Activated CD8-positive, alpha-beta memory T cell treated with anti-CD3 and anti-CD28 coated beads for 4 hours (primary cell): Measurements from ENCODE around the gene LRPAP1.

ENCODE experiments used
- DNase-seq, 2 donors: peaks; one replicate each; pipeline ENCODE4 v3.0.0-alpha.2; 2020; ENCODE audit warnings: low read depth in 2 of 2

Gene LRPAP1

GRCh38 chr4:3501126-3501824 lies 30.9 kb downstream of the LRPAP1 start:
- no peak for DNase-seq

DNA sequence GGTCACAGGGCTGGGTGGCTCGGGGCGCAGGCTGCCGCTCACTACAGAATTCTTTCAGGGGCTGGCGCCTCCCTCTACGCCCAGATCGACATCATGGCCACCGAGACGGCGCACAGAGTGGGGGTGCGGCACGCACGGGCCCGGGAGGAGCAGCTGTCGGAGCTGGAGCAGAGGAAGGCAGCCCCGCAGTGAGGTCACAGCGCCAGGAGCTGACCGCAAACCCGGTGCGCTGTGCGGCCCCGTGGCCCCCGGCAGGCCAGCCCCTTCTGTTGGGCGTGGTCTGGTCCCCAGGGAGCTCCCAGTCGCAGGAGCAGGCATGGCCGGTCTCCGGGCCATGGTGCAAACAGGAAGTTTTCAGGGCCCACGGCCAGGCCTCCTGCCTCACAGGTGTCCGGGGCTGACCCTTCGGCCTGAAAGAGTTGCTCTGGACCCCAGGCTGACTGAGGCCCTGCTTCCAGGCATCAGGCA lies 31.6 kb downstream of the LRPAP1 start:
- no peak for DNase-seq

GRCh38 chr4:3500111-3500510 lies 32.1 kb downstream of the LRPAP1 start:
- DNase-seq, result no peak

DNA sequence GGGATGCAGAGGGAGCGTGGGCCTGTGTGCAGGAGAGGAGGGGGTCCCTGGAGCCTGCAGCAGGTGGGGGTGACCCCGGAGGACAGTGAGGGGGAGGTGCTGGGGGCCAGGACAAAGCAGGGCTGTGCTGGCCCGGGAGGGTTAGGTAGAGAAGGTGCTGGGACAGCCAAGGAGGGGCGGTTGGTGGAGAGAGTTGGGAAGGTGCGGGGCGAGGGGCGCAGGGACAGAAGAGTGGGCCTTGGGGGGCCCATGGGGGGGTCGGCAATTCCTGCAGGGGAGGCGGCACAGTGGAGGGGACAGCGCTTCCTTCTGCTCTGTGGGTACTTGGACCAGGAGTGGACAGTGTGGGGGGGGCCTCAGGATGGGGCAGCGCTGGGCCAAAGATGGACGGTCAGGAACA lies 32.5 kb downstream of the LRPAP1 start:
- no peak for DNase-seq

- DNase-seq, result no peak
These were observed 33.2 kb downstream of the LRPAP1 start for GRCh38 chr4:3498901-3499510.

- DNase-seq, result no peak
These were observed 33.8 kb downstream of the LRPAP1 start for GRCh38 chr4:3498407-3498806.

GRCh38 chr4:3497523-3498389 lies 34.5 kb downstream of the LRPAP1 start:
- DNase-seq, result no peak

DNA sequence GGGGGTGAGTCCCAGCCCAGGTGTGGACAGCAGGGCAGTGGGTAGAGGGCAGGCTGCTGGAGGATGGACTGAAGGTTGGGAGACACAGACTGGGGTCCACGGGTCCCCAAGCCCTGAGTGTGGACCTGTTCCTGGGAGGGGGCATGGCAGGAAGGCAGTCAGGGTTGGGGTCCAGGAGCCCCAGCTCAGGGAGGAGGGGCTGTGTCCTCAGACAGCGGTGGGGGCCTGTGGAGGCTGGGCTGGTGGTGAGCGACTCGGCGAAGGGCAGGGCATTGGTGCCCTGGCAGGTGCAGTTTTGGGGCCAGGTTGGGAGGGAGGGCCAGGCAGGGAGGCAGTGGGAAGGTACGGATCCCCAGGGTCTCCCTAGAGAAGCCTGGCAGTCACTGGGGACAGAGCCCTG lies 35.1 kb downstream of the LRPAP1 start:
- DNase-seq, result no peak

DNA sequence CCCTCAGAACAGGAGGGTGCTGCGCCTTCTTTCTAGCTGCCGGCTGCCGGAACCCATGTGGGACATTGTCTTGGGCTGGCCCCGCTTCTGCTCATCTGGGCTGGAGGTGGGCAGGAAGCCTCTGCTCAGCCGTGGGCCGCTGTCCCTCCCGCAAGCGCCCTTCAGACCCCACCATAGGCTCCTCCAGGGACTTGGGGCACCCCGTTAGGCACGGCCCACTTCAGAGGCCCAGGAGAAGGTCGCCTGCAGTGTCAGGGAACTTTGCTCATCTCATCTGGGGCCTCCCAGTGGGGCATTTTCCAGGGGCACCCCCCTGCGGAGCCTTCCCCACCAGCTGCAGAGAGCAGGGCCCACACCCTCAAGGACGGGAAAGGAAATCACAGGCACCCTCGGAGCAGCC lies 36.2 kb downstream of the LRPAP1 start:
- no peak for DNase-seq

DNA sequence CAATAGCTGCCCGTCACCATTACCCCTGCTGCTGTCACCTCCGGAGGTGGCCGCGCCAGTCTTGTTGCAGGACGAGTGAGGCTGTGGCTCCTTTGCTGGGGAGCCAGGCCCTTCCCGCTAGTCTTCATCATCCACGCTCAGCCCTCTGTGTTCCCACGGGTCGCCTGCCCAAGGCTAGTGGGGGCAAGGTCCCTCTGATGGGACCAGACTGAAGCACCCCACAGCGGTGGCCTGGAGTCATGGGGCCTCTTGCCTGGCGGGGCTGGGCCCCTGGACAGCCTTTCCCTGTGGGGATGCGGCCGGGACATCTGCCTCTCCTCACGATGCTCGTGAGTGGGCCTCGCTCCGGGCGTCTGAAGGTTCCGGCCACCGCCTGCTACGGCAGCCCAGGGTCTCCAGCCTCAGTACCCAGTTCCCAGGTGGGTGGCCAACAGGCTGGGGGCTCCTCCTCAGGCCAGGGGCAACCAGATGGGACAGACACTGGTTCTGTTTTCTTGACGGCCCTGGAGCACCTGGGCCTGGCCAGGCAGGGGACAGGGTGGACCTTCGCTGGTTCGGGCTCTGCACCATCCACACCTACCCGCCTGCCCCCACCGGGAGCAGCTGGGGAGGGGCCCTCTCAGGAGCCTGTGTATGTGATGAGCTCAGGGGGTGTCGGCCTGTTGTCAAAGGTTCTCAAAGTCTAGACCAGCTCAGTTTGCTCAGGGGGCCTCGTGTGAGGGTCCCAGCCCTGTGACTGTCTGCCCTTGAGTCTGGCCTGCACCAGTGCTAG lies 36.8 kb downstream of the LRPAP1 start:
- no peak for DNase-seq

- DNase-seq, result no peak
These were observed 37.8 kb downstream of the LRPAP1 start for GRCh38 chr4:3494462-3494871.

DNA sequence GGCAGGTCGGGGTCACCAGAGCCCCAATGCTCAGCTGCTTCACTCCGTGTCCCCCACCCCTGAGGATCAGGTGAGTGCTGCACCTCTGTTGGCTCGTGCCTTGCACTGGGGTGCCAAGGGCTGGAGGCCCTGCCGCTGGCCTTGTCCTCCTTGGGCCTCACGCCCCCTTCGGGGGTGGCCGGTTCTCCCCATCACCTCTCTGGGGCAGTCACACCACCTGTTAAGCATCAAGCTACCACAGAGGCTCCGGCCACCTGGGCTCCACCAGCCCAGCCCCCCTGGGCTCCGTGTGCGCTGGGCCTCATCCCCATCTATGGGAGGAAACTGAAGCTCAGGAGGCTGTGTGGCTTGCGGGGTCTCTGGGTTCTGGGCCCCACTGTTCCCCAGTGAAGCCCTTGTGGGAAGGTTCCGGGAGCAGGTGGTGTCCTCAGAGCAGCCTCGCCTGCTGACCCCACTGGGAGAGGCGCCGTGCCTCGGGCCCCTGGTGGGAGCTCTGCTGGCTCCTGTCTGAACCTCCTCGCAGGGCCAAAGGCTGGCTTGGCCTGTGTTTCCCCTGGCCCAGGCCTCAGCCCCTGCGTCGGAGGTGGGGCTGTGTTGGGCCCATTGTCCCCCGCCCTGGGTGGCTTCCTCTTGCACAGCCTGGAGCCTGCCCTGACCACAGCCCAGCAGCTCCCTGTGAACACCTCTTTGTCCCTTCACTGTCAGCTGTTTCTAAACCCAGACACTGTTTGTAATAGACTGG lies 38.3 kb downstream of the LRPAP1 start:
- no peak for DNase-seq

DNA sequence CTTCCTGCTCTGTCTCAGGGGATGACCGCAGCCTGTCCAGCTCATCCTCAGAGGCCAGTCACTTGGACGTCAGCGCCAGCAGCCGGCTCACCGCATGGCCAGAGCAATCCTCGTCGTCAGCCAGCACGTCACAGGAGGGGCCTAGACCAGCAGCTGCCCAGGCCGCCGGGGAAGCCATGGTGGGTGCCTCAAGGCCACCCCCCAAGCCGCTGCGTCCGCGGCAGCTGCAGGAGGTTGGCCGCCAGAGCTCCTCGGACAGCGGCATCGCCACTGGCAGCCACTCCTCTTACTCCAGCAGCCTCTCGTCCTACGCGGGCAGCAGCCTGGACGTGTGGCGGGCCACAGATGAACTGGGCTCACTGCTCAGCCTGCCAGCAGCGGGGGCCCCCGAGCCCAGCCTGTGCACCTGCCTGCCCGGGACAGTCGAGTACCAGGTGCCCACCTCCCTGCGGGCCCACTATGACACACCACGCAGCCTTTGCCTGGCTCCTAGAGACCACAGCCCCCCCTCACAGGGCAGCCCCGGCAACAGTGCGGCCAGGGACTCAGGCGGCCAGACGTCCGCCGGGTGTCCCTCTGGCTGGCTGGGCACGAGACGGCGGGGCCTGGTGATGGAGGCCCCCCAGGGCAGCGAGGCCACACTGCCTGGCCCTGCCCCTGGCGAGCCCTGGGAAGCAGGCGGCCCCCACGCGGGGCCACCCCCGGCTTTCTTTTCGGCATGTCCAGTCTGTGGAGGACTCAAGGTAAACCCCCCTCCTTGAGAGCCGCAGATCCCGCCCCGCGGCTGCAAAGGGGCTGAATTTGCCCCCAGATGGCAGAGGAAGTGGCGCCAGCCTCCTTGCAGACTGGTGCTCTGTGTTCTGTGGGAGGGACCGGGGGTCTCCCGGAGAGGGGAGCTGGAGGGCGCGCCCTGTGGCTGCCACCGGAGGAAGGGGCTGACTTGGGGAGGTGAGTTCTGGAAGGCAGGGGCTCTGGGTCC lies 39.2 kb downstream of the LRPAP1 start:
- DNase-seq, result no peak

DNA sequence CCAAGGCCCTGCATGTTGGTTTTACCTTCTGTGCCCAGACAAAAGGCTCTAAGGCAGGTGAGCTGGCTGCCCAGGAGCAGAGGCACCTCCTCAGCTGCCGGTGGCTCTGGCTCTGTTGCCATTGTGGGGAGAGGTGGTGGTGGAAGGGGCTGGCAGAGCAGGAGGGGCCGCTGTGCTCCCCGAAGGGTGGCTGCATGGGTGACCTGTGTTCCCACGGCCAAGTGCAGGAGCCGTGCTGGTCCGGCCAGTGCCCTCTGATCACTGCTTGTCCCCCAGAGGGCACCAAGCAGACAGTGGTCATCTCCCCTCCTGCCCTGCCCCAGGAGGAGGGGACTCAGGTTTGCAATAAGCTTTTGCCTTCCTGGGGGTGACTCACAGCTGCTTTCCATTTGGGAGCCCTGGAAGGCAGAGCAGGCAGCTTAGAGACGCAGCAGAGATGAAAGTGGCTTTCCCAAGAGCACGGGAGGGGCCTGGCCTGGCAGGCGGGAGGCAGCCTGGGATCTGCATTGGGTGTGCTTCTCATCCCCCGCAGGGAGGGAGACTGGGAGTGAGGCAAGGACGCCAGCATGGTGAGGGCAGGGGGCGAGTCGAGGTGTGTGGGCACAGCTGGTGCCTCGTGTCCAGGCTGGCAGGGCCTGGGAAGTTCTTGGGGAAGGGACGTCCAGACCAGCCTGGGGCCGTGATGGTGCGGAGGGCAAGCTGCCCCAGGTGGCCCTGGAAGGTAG lies 40.4 kb downstream of the LRPAP1 start:
- no peak for DNase-seq

DNA sequence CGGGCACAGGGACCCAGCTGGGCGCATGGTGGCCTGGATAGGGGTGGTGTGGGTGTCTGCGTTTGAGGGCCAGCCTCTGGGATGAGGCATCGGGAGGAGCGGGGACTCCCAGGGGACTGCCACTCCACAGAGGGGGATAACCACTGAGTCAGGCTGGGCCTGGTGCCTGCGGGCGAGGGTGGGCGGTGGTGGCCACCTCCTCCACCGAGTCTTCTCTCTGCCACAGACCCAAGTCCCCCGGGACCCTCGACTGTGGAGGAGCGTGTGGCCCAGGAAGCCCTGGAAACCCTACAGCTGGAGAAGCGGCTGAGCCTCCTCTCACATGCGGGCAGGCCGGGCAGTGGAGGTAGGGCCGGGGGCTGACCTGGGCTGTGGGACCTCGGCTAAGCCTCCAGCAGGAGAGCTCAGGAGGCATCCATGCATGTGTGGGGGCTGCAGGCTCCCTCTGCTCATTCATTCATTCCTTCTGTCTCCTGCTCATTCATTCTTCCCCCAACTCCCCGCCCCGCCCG lies 42.7 kb downstream of the LRPAP1 start:
- DNase-seq, result no peak

DNA sequence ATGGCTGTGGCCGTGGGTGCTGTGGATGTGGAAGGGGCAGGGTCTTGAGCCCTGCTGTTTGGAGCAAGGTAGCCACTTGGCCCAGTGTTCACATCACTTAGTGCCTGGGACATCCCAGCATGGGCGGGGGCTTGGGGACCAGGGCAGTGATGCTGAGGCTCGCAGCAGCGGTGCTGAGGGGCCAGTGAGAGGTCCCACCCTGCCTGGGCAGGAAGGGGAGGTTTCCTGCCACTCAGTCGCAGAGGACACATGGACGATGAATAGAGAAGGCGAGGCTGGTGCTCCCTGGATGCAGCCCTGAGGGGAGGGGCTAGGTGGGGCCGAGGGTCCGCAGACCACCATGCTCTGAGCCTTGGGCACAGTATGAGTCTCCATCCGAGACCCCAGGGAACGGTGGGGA lies 43.4 kb downstream of the LRPAP1 start:
- no peak for DNase-seq

- DNase-seq, result no peak
These were observed 44.4 kb downstream of the LRPAP1 start for GRCh38 chr4:3487861-3488260.

DNA sequence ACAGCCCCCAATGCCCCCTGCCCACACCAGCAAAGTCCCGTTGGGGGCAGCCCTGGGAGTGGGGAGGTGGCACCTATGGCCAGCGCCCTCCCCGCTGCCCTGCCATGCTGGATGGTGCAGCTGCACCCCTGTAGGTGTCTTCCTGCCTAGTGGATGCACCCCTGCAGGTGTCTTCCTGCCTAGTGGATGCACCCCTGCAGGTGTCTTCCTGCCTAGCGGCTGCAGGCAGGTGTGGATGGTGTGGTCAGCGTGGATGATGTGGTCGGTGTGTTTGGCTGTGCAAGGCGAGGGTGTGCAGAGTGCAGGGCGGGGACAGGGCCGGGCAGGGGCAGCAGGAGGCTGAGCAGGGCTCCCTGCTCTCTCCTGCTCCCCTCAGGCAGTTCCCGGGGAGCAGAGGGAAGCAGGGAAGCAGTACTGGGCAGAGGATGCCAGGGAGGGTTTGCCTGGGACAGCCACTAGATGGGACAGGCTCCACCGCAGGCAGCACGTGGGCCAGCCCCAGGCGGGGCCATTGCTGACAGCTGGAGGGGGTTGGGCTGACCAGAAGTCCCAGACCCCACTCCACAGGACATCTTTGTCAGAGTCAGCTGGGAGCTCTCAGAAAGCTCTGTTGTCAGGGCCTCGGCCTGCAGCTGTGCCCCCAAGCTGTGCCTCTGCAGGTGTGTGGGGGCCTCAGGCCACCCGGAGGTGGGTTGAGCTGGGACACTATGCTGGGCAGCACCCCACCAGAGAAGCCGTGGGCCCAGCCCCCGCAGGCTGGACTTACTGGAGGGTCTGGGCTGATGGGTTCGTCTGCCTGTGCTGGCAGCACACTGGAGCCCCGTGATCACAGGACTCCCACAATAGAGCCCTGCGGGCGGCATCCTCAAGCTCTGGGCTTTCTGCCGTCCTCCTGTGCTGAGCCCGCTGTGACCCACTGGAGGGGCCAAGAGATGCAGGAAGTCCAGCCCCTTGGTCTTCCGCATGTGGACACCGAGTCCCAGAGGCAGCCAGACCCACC lies 45.4 kb downstream of the LRPAP1 start:
- no peak for DNase-seq
